Activated naive CD8-positive, alpha-beta T cell treated with anti-CD3 and anti-CD28 coated beads, Interleukin-2, amount 10 ng/mL, durations not matched to agents 7 days and 5 days (primary cell): ENCODE results near the gene GAS2L3. TPM values are rescaled to one million over a fixed set of nuclear protein-coding genes. Genes with fewer than 3 reads are reported as not detected.
"Not testable (repeated sequence)": the region's sequence is repeated elsewhere in the genome, so short reads cannot be mapped to it uniquely, and the experiment has no call there.

Experiments
- ATAC-seq: fragments of 150-1000 bp; cut with Tn5 transposase; one replicate; pipeline ENCODE4 v1.10.0; 2021; ENCODE audit warnings: low read depth, moderate library complexity
- POLR2A ChIA-PET: fragments of 350-600 bp; sonication (Branson Sonifier 250); formaldehyde crosslinking; loops from one replicate; lab custom pipeline; 2021; ENCODE audit warnings: antibody characterized with exemption; lab: Charles Lee
- DNase-seq: peaks from one replicate; pipeline ENCODE4 v3.0.0; 2021
- H3K27ac Mint-ChIP-seq: one replicate; pipeline ENCODE4 v1.8.0; 2022; ENCODE audit warnings: mild to moderate bottlenecking, mixed read lengths
- H3K27me3 Mint-ChIP-seq: one replicate; pipeline ENCODE4 v1.8.0; 2022; ENCODE audit warnings: mild to moderate bottlenecking, moderate library complexity, mixed read lengths
- H3K36me3 Mint-ChIP-seq: one replicate; pipeline ENCODE4 v1.8.0; 2021; ENCODE audit warnings: mild to moderate bottlenecking, mixed read lengths
- H3K4me1 Mint-ChIP-seq: one replicate; pipeline ENCODE4 v1.8.0; 2021; ENCODE audit warnings: mixed read lengths
- H3K4me3 Mint-ChIP-seq: one replicate; pipeline ENCODE4 v1.8.0; 2022; ENCODE audit warnings: mild to moderate bottlenecking, moderate library complexity, mixed read lengths
- H3K9me3 Mint-ChIP-seq: one replicate; pipeline ENCODE4 v1.8.0; 2021; ENCODE audit warnings: mixed read lengths
- total RNA-seq, 2 experiments: library from RNA; stranded (reverse); gene quantifications; one replicate each; pipeline ENCODE4 v1.2.3, GENCODE V29; 2021

Gene GAS2L3
- total RNA-seq, 2 experiments from 2014 or later, result 4.2 to 4.8 TPM

GRCh38 chr12:100593490-100593889 lies 20.0 kb downstream of the GAS2L3 start:
- H3K27me3 Mint-ChIP-seq, result no peaks in the 10 kb centered on the region
- peaks cover 1% of the 10 kb centered on the region for H3K9me3 Mint-ChIP-seq
- H3K4me1 Mint-ChIP-seq, result no peaks in the 10 kb centered on the region
- POLR2A ChIA-PET, result no interaction called here
- H3K36me3 Mint-ChIP-seq, result no peaks in the 10 kb centered on the region
- H3K4me3 Mint-ChIP-seq, result no peak overlapping the region
- H3K27ac Mint-ChIP-seq, result no peak overlapping the region
- ATAC-seq, result no peak
- DNase-seq, result no peak

- no peak overlapping the region for H3K4me3 Mint-ChIP-seq
- POLR2A ChIA-PET, result no interaction called here
- no peaks in the 10 kb centered on the region for H3K36me3 Mint-ChIP-seq
- DNase-seq (no peak), ATAC-seq (no peak)
- H3K4me1 Mint-ChIP-seq, result no peaks in the 10 kb centered on the region
- peaks cover 2% of the 10 kb centered on the region for H3K27me3 Mint-ChIP-seq
- H3K9me3 Mint-ChIP-seq, result no peaks in the 10 kb centered on the region
- no peak overlapping the region for H3K27ac Mint-ChIP-seq
These were observed 28.1 kb downstream of the GAS2L3 start for GRCh38 chr12:100601626-100602025.

GRCh38 chr12:100602997-100603396 lies 29.5 kb downstream of the GAS2L3 start:
- ATAC-seq, DNase-seq, H3K36me3 Mint-ChIP-seq, H3K9me3 Mint-ChIP-seq, H3K27ac Mint-ChIP-seq, H3K4me1 Mint-ChIP-seq, H3K4me3 Mint-ChIP-seq, H3K27me3 Mint-ChIP-seq, POLR2A ChIA-PET: not testable (repeated sequence)

DNA sequence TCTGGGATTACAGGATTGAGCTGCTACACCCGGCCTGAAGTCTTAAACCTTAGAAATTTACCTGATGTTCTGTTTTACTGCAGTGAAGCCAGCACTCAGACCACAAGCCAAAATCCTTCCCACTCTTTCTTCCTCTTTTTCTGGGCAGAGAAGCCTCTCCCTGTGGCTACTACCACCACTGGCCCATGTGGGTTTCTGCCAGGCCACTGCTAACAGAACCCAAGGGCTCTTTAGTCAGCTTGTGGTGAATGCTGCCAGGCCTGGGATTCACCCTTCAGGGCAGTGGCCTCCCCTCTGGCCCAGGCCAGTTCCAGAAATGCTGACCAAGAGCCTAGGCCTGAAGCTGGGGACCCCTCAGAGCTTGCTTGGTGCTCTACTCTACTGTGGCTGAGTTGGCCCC lies 35.3 kb downstream of the GAS2L3 start:
- no peak for ATAC-seq
- no peak overlapping the region for H3K27ac Mint-ChIP-seq
- H3K27me3 Mint-ChIP-seq, result peaks cover 4% of the 10 kb centered on the region
- no peaks in the 10 kb centered on the region for H3K4me1 Mint-ChIP-seq
- POLR2A ChIA-PET, result no interaction called here
- no peaks in the 10 kb centered on the region for H3K9me3 Mint-ChIP-seq
- no peak overlapping the region for H3K4me3 Mint-ChIP-seq
- DNase-seq, result no peak
- H3K36me3 Mint-ChIP-seq, result no peaks in the 10 kb centered on the region

GRCh38 chr12:100610666-100611430 lies 37.4 kb downstream of the GAS2L3 start:
- no peaks in the 10 kb centered on the region for H3K4me1 Mint-ChIP-seq
- no peaks in the 10 kb centered on the region for H3K9me3 Mint-ChIP-seq

GRCh38 chr12:100612606-100613005 lies 39.1 kb downstream of the GAS2L3 start:
- Mint-ChIP-seq H3K9me3 (no peaks in the 10 kb centered on the region), H3K27ac (no peak overlapping the region), H3K4me1 (no peaks in the 10 kb centered on the region), H3K27me3 (peaks cover 2% of the 10 kb centered on the region), H3K4me3 (no peak overlapping the region), H3K36me3 (no peaks in the 10 kb centered on the region)
- DNase-seq, result no peak
- POLR2A ChIA-PET, result no interaction called here
- ATAC-seq, result no peak

More at GRCh38 chr12:100610666-100611430, 37.4 kb downstream of the GAS2L3 start:
- no peaks in the 10 kb centered on the region for H3K36me3 Mint-ChIP-seq
- no peak for DNase-seq
- ATAC-seq, result no peak
- no peak overlapping the region for H3K4me3 Mint-ChIP-seq
- no peak overlapping the region for H3K27ac Mint-ChIP-seq
- POLR2A ChIA-PET, result no interaction called here
- H3K27me3 Mint-ChIP-seq, result peaks cover 4% of the 10 kb centered on the region

GRCh38 chr12:100624571-100624970 lies 51.1 kb downstream of the GAS2L3 start:
- Mint-ChIP-seq H3K4me3 (no peak overlapping the region), H3K27me3 (peaks cover 3% of the 10 kb centered on the region), H3K9me3 (no peaks in the 10 kb centered on the region), H3K4me1 (no peaks in the 10 kb centered on the region), H3K36me3 (no peaks in the 10 kb centered on the region), H3K27ac (no peak overlapping the region)
- no peak for ATAC-seq
- no peak for DNase-seq
- POLR2A ChIA-PET, result no interaction called here

- POLR2A ChIA-PET, result no interaction called here
- H3K4me1 Mint-ChIP-seq, result no peaks in the 10 kb centered on the region
- H3K27ac Mint-ChIP-seq, result no peak overlapping the region
- ATAC-seq, result no peak
- H3K27me3 Mint-ChIP-seq, result no peaks in the 10 kb centered on the region
- no peak for DNase-seq
- H3K4me3 Mint-ChIP-seq, result no peak overlapping the region
- no peaks in the 10 kb centered on the region for H3K9me3 Mint-ChIP-seq
- no peaks in the 10 kb centered on the region for H3K36me3 Mint-ChIP-seq
These were observed 59.0 kb downstream of the GAS2L3 start for GRCh38 chr12:100632445-100632892.

GRCh38 chr12:100633082-100633785 lies 59.8 kb downstream of the GAS2L3 start:
- H3K9me3 Mint-ChIP-seq, H3K27ac Mint-ChIP-seq, H3K27me3 Mint-ChIP-seq, H3K4me1 Mint-ChIP-seq, ATAC-seq, DNase-seq, H3K4me3 Mint-ChIP-seq, H3K36me3 Mint-ChIP-seq, POLR2A ChIA-PET: not testable (repeated sequence)

DNA sequence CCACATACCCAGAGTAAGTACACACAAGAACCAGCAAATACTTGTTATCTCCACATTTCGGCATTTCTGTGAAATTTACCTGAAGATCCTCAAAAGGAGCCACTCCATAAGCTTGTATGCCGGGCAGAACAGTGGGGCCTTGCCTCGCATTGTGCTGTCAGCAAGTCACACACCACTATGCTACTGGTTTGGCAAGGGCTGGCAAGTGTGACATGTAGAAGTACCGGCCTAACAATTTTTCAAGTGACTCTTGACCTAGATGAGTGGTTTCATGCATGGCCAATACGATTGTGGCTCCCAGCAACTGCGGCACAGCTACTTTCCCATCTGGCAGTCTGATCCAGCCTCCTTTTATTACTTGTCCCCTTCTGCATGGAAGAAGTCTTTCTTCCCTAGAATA lies 69.8 kb downstream of the GAS2L3 start:
- H3K27ac Mint-ChIP-seq, result no peak overlapping the region
- POLR2A ChIA-PET, result no interaction called here
- no peak overlapping the region for H3K4me3 Mint-ChIP-seq
- no peaks in the 10 kb centered on the region for H3K36me3 Mint-ChIP-seq
- DNase-seq (no peak), ATAC-seq (no peak)
- H3K9me3 Mint-ChIP-seq, result no peaks in the 10 kb centered on the region
- peaks cover 2% of the 10 kb centered on the region for H3K27me3 Mint-ChIP-seq
- no peaks in the 10 kb centered on the region for H3K4me1 Mint-ChIP-seq

DNA sequence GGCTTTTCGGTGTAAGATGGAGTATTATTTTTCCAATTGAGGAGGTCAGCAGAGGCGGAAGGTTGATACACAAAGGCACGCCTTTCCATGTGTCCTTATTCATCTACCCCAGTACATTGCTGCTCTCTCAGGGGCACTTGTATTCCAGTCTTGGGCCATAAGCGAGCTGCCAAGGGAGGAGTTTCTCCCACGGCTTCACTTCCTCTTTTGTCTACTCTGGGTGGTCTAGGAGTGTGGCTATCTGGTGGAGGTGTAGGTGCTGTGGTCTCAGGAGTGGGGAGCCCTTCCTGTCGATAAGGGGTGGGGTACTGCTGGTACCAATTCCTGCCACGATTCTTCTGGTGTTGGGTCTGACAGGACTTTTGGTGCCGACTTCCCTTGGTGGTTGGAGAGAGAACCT lies 73.4 kb downstream of the GAS2L3 start:
- Mint-ChIP-seq H3K4me3 (no peak overlapping the region), H3K4me1 (no peaks in the 10 kb centered on the region), H3K27ac (no peak overlapping the region), H3K9me3 (no peaks in the 10 kb centered on the region), H3K36me3 (no peaks in the 10 kb centered on the region), H3K27me3 (no peaks in the 10 kb centered on the region)
- no peak for ATAC-seq
- POLR2A ChIA-PET, result no interaction called here
- DNase-seq, result no peak

GRCh38 chr12:100651108-100651507 lies 77.6 kb downstream of the GAS2L3 start:
- no peaks in the 10 kb centered on the region for H3K36me3 Mint-ChIP-seq
- H3K27ac Mint-ChIP-seq, result no peak overlapping the region
- no peaks in the 10 kb centered on the region for H3K27me3 Mint-ChIP-seq
- no peaks in the 10 kb centered on the region for H3K4me1 Mint-ChIP-seq
- DNase-seq (no peak), ATAC-seq (no peak)
- H3K4me3 Mint-ChIP-seq, result no peak overlapping the region
- POLR2A ChIA-PET, result no interaction called here
- H3K9me3 Mint-ChIP-seq, result no peaks in the 10 kb centered on the region

DNA sequence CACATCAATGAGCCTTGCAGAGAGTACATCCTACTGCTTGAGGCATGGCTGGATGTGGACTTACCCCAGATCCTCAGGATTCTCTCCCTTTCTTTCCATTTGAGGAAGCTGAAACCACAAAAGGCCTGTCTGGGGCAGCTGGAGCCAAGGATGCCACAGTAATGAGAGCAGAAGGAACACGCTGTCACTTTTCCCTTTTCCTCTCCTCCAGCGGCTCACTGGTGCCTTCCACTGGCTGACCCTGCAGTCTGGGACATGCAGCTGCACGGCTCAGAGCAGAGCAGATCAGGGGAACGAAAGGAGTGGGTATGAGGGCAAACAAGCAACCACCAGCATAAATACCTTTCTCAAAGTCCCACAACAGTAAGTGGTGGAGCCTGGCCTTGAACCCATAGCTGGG lies 78.2 kb downstream of the GAS2L3 start:
- Mint-ChIP-seq H3K27me3 (no peaks in the 10 kb centered on the region), H3K27ac (no peak overlapping the region), H3K36me3 (no peaks in the 10 kb centered on the region), H3K9me3 (no peaks in the 10 kb centered on the region), H3K4me1 (no peaks in the 10 kb centered on the region), H3K4me3 (no peak overlapping the region)
- DNase-seq, result no peak
- POLR2A ChIA-PET, result no interaction called here
- ATAC-seq, result no peak

DNA sequence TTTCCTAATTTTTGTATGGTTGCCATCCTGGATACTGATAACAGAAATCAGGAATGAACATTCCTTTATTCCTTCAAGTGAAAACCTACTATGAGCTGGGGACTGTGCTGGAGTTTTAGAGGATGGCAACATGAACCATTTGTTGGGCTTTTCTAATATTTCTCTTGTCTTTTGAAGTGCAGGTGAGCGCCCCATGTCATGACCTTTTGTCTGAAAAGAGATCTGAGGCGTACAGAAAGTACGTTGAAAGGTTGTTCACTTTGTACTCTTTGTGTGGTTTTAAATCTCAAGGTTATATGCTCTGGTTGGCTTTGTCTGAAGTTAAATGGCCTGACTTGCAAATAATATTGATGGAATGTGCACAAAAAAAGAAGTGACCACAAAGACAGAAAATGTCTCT lies 79.0 kb downstream of the GAS2L3 start:
- Mint-ChIP-seq H3K27ac (no peak overlapping the region), H3K27me3 (no peaks in the 10 kb centered on the region), H3K9me3 (no peaks in the 10 kb centered on the region), H3K4me1 (no peaks in the 10 kb centered on the region), H3K36me3 (no peaks in the 10 kb centered on the region), H3K4me3 (no peak overlapping the region)
- ATAC-seq (no peak), DNase-seq (no peak)
- POLR2A ChIA-PET, result no interaction called here
